ENCODE data around the gene XIRP2. TPM values are rescaled to one million over a fixed set of nuclear protein-coding genes. Genes with fewer than 3 reads are reported as not detected.

XIRP2 gene
- polyA plus RNA-seq, 1 experiment, result not detected

DNA sequence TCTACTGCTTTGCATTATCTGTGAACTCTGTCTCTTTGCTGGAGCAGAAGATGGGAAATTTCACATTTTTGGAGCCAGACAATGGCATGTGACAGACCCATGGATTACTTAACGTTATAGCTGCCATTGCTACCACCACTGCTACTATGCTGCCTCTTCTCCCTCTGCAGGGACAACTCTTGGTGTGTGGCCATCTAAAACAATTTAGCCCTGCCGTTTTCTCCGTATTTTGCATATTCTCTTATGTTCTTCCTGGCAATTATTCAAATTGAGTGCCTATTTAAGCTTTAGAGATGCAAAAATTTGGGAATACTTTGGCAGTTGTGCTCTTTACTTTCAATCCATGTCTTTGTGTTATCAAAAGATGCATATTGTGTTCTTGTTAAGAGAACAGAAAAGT is 386.8 kb downstream of the XIRP2 start:
- TF ChIP-seq, protein P1, sequence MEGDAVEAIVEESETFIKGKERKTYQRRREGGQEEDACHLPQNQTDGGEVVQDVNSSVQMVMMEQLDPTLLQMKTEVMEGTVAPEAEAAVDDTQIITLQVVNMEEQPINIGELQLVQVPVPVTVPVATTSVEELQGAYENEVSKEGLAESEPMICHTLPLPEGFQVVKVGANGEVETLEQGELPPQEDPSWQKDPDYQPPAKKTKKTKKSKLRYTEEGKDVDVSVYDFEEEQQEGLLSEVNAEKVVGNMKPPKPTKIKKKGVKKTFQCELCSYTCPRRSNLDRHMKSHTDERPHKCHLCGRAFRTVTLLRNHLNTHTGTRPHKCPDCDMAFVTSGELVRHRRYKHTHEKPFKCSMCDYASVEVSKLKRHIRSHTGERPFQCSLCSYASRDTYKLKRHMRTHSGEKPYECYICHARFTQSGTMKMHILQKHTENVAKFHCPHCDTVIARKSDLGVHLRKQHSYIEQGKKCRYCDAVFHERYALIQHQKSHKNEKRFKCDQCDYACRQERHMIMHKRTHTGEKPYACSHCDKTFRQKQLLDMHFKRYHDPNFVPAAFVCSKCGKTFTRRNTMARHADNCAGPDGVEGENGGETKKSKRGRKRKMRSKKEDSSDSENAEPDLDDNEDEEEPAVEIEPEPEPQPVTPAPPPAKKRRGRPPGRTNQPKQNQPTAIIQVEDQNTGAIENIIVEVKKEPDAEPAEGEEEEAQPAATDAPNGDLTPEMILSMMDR (IDR thresholded peaks at IDR 0.05; ENCODE audit: insufficient read depth, low read depth, low read length), result no peak
- ChIA-PET POLR2A (no interaction called here), CTCF (interaction anchor here (0.9 kb wide), 1 partner anchor 11 kb away, joined by 4 read pairs; no protein-coding TSS in a partner anchor)
- no peaks in the 10 kb centered on the region for H3K36me3 ChIP-seq (ENCODE audit: control insufficient read depth, insufficient read depth, low read length)
- no peak overlapping the region for H3K4me3 ChIP-seq (ENCODE audit: low read depth, low read length)
- no peak for DNase-seq (ENCODE audit: low read depth)
- H3K27me3 ChIP-seq (ENCODE audit: control insufficient read depth, insufficient read depth, low read length), result no peaks in the 10 kb centered on the region

DNA sequence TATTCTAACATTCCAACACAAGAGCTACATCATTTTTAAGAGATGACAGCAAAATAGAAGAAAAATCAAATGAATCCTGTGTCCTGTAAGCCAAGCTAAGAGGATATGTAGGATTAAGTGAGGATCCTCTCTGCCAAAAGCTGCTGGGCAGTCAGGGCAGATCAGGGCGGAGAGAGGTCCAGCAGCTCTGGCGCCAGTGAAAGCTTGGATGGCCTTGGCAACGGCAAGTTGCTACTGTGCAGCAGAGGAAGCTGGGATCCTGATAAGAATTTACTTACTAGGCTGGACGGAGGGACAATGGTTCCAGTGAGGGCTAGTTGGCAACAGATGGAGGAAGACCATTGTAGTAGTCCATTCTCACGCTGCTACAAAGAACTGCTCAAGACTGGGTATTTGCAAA is 391.5 kb downstream of the XIRP2 start:
- Histone ChIP-seq H3K36me3 (ENCODE audit: control insufficient read depth, insufficient read depth, low read length) (no peaks in the 10 kb centered on the region), H3K4me3 (ENCODE audit: low read depth, low read length) (no peak overlapping the region), H3K27me3 (ENCODE audit: control insufficient read depth, insufficient read depth, low read length) (no peaks in the 10 kb centered on the region)
- ChIA-PET CTCF (interaction anchor here (0.7 kb wide), 1 partner anchor 15 kb away, joined by 3 read pairs; no protein-coding TSS in a partner anchor), POLR2A (no interaction called here)
- no peak for DNase-seq (ENCODE audit: low read depth)
- TF ChIP-seq, protein P1 (IDR thresholded peaks at IDR 0.05; ENCODE audit: insufficient read depth, low read depth, low read length), result no peak

DNA sequence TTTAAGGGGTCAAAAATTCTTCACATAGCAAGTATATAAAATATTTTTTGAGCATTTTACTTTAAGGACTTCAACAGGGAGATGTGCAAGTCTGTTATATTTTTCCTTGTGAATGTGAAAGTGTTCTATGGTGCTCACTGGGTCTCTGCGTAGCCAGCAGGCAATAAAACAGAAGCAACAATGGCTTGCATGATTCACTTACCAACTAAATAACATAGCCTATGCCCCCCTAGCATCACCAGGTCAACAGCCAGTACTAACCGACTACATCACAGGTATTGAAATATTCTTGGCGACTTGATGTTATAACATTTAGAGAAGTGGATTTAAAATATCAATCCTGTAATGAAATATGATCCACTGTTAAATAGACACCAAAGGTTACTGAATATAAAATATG is 398.9 kb downstream of the XIRP2 start:
- H3K4me3 ChIP-seq (ENCODE audit: low read depth, low read length), result no peak overlapping the region
- TF ChIP-seq, protein P1 (IDR thresholded peaks at IDR 0.05; ENCODE audit: insufficient read depth, low read depth, low read length), result no peak
- POLR2A ChIA-PET, result no interaction called here
- CTCF ChIA-PET, result interaction anchor here (0.7 kb wide), 1 partner anchor 796 kb away, joined by 3 read pairs; no protein-coding TSS in a partner anchor
- no peaks in the 10 kb centered on the region for H3K36me3 ChIP-seq (ENCODE audit: control insufficient read depth, insufficient read depth, low read length)
- no peak for DNase-seq (ENCODE audit: low read depth)
- no peaks in the 10 kb centered on the region; the same call in 1 of the 2 replicates for H3K27me3 ChIP-seq (ENCODE audit: control insufficient read depth, insufficient read depth, low read length)

DNA sequence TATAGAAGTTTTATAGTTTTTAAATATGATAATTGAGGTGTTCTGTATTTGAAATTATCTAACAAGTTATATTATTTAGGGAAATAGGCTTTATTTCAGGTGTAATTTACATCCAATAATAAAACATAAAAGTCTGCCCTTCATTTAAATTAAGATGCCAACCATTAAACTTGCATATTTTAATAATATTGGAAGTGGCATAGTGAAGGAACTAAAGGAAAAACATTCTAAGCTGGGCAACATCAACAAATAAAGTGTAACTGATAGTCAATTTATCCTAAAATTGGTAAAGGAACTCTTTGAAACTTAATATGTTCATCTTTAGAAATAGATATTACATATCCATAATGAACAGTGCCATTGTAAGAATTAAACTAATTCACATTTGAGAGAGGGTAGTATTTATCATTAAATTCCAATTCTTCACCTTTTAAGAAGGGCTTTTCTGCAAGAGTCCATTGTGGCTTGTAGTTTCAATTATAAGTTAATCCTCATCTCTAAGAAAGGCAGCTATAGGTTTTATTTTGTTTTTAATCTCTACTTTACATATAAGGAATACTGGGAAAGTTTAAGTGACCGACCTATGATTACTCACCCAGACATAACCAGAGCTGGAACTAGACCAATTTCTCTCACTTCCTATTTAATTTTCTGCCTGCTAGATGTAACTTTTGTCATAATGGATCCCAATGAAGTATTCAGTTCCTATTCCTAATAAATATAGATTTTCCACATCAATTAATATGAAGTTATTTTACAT is 401.6 kb downstream of the XIRP2 start:
- TF ChIP-seq, protein P1 (IDR thresholded peaks at IDR 0.05; ENCODE audit: insufficient read depth, low read depth, low read length), result no peak
- H3K27me3 ChIP-seq (ENCODE audit: control insufficient read depth, insufficient read depth, low read length), result peaks cover 6% of the 10 kb centered on the region
- H3K4me3 ChIP-seq (ENCODE audit: low read depth, low read length), result no peak overlapping the region
- DNase-seq (ENCODE audit: low read depth), result no peak
- CTCF ChIA-PET, result no interaction called here
- POLR2A ChIA-PET, result no interaction called here
- no peaks in the 10 kb centered on the region for H3K36me3 ChIP-seq (ENCODE audit: control insufficient read depth, insufficient read depth, low read length)

DNA sequence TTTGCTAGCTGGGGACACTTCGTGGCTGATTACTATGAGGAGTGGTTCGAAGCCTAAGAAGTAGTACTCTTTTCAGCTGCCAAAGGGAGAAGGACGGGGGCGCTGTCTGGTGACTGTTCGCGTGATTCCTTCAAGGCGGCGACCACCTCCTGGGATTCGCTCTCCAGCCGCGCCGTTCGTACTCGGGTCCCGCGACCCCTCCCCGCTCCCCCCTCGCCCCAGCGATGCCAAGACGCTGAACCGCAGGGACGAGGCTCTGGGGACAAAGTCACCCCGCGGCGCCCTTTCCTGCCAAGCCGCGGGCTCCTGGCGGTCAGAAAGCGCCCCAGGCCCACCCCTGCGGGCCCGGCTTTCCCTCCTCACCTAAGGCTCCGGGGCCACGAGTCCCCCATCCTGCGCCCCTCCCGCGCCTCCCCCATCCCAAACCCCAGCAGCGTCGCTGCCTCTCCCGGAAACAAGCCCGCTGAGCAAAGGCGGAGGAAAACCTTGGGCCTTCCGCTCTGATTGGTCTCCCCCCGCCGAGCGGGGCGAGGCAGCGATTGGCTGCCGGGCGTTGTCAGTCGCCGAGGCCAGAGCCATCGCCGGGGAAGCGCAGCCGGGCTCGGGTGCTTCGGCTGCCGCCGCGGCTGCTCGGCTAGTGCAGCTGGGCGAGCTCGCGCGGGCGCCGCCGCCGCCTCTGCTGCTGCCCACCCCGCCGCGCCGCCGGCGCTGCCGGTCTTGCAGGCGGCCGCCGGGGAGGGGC is 404.3 kb downstream of the XIRP2 start, which contains the start of gene B3GALT1:
TSS of gene B3GALT1 (plus strand) at position 572 of the 742 bp plus-strand sequence.
- peak within 1 kb of the TSS; percentile 67 for H3K4me3 ChIP-seq (ENCODE audit: low read depth, low read length)
- ChIA-PET CTCF (interaction anchor here (1.0 to 1.1 kb wide), 2 partner anchors 9 to 81 kb away, joined by 3 read pairs; no protein-coding TSS in a partner anchor), POLR2A (no interaction called here)
- DNase-seq (ENCODE audit: low read depth), result peak; percentile 58
- peaks cover 6% of the 10 kb centered on the region for H3K27me3 ChIP-seq (ENCODE audit: control insufficient read depth, insufficient read depth, low read length)
- TF ChIP-seq, protein P1 (IDR thresholded peaks at IDR 0.05; ENCODE audit: insufficient read depth, low read depth, low read length), result peak; percentile 61
- no peaks in the 10 kb centered on the region for H3K36me3 ChIP-seq (ENCODE audit: control insufficient read depth, insufficient read depth, low read length)
